Fibroblast of skin of right biceps (primary cell): ENCODE measurements around the gene TSSC4.
"Not testable (repeated sequence)": the region's sequence is repeated elsewhere in the genome, so short reads cannot be mapped to it uniquely, and the experiment has no call there.

Experiments
- DNase-seq: peaks from one replicate; pipeline ENCODE4 v3.0.0-alpha.2; 2013

TSSC4 gene

GRCh38 chr11:2400069-2400761 lies at the start of gene TSSC4:
TSSC4 (plus strand) TSS chr11:2400750; CDS start chr11:2402634, 1,884 bp downstream.
- DNase-seq: peak; percentile 100

GRCh38 chr11:2351701-2352100 lies 48.8 kb upstream of the TSSC4 start:
- DNase-seq: no peak

- no peak for DNase-seq
Measured at GRCh38 chr11:2352420-2352819, 48.1 kb upstream of the TSSC4 start.

GRCh38 chr11:2355000-2355644 lies 45.4 kb upstream of the TSSC4 start:
- peak; percentile 18 for DNase-seq

DNA sequence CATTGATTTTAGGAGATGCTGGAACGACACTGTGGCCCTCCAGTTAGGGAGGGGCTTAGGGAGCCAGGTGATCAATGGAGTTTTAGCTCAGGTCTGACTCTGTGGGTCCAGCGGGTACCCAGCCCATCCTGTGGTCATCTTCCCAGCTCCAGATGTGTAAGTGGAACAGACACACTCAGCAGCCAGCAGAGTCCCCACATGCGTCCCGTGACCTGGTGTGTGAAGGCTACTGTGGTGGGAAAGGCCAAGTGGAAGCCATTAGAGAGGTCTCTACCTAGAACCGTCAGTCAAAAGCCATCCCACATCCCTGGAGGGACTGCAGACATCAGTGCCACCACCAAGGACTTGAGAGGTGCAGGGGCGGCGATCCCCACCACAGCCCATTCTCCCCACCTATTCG lies 43.3 kb upstream of the TSSC4 start:
- no peak for DNase-seq

- not testable (repeated sequence) for DNase-seq
Measured at GRCh38 chr11:2357651-2358050, 42.9 kb upstream of the TSSC4 start.

GRCh38 chr11:2358754-2359442 lies 41.7 kb upstream of the TSSC4 start:
- no peak for DNase-seq

DNA sequence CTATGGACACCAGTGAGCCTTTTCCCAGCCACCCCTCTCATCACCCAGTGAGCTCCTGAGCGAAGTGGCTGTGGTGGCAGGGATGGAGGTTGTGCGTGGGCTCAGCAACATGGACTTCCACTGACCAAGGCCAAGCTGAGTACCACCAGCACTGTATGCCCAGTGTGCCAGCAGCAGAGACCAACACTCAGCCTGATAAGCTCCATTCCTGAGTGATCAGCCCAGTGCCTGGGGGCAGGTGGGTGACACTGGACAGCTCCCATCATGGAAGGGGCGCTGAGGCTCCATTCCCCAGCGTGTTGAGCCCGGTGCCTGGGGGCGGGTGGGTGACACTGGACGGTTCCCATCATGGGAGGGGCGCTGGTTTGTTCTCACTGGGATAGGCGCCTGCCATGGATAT lies 41.0 kb upstream of the TSSC4 start:
- no peak for DNase-seq

GRCh38 chr11:2360081-2360642 lies 40.4 kb upstream of the TSSC4 start:
- no peak for DNase-seq

DNA sequence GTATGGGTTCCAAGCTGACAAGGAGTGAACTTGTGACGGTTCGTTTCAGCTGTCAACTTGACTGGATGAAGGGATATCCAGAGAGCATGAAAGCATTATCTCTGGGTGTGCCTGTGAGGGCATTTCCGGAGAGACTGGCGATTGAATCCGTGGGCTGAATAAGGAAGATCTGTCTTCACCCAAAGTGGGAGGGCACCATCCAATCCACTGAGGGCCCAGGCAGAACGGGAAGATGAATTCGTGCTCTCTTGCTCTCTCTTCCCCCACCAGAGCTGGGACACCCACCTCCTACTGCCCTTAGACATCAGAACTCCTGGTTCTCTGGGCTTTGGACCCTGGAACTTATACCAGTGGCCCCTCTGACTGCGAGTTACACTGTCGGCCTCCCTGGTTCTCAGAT lies 39.0 kb upstream of the TSSC4 start:
- DNase-seq: no peak

GRCh38 chr11:2362414-2362813 lies 38.1 kb upstream of the TSSC4 start:
- no peak for DNase-seq

GRCh38 chr11:2363130-2363529 lies 37.4 kb upstream of the TSSC4 start:
- DNase-seq: no peak

- DNase-seq: no peak
Measured at GRCh38 chr11:2363577-2364370, 36.8 kb upstream of the TSSC4 start.

- DNase-seq: not testable (repeated sequence)
Measured at GRCh38 chr11:2364386-2364785, 36.2 kb upstream of the TSSC4 start.

DNA sequence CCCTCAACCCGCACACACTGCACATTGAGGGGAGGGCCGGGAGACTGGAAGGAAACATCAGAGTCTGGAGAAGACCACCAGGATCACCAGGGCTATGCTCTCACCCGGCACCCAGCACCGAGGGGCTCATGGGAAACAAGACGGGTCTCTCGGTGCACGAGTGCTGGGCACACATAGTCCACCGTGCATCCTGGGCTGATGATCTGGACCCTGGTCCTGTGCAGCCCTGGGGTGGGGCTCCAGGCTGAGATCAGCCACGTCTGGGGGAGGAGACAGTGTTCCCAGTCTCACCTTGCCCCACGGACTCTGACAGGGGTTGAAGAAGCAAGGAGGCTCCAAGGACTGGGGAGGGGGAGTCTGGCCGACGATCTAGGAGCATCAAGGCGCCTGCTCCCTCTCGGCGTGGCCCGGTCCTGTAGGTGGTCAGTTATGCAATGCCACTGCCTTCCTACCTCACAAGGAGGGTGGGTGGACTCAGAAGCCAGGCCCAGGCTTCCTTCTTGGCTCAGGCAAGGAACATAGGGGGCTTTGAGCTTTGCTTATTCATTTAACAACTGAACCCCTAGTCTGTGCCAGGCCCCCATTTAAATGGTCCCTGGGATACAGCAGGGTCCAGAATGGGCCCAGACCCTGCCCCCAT lies 34.9 kb upstream of the TSSC4 start:
- no peak for DNase-seq

- DNase-seq: no peak
Measured at GRCh38 chr11:2366276-2366675, 34.3 kb upstream of the TSSC4 start.

GRCh38 chr11:2366733-2367132 lies 33.8 kb upstream of the TSSC4 start:
- no peak for DNase-seq

DNA sequence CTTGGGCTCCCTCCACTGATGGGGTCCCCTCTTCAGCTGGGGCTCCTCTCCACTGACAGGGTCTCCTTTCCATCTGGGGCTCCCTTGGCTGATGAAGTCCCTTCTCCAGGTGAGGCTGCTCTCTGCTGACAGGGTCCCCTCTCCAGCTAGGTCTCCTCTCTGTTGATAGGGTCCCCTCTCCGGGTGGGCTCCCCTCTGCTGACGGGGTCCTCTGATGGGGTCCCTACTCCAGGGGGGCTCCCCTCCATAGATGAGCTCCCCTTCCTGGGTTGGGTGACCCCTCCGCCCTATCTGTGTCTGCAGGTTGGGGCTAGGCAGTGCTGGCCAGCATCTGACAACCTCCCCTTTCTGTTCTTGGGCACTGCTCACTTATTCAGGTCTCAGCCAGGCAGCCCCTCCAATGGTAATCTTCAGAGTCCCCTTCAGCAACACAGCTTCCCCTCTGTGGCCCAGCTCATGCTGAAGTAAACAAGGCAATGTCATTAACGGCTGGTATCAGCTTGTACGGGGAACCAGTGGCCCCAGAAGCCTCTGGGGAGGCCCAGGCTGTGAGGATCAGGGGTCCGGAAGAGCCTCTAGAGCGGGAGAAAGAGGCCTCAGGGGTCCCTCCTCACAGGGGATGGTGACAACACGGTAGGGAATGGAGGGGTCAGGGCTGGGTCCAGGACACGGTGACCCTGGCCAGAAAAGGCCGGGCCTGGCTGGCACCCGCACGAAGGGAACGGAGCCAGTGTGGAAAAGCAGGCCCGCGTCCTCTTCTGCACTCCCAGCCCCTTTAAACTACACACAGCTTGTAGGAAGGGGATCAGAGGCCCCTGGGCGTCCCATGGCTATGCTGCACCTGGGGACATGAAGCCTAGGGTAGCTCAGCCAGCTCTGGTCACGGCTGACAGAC lies 33.0 kb upstream of the TSSC4 start:
- DNase-seq: no peak

GRCh38 chr11:2368178-2368850 lies 32.2 kb upstream of the TSSC4 start:
- DNase-seq: no peak

GRCh38 chr11:2368851-2369180 lies 31.7 kb upstream of the TSSC4 start:
- DNase-seq: no peak

DNA sequence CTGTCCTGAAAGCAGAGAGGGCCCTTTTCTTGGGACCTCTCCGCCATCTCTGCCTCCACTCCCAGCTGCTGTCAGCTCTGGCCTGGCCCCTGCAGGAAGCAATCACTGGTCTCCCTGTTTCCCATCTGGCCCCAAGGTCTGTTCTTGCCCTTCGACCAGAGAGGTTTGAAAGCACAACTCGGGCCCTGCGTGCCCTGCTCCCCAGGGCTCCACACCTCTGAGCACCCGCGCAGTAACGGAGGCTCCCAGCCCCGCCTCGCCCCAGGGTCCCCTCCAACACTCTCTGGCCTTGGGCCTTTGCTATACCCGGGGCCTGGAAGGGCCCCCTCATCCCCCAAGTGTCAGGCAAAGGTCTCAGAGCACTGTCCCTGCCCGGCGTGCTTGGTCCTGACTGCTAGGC lies 31.2 kb upstream of the TSSC4 start:
- no peak for DNase-seq
